Activated CD8-positive, alpha-beta T cell treated with anti-CD3 and anti-CD28 coated beads for 36 hours (primary cell): ENCODE results near the gene ZFAND4. TPM values are rescaled to one million over a fixed set of nuclear protein-coding genes. Genes with fewer than 3 reads are reported as not detected.
A peak's percentile ranks its signal among the peaks of the same experiment; 100 is the strongest.
"Not testable (repeated sequence)": the region's sequence is repeated elsewhere in the genome, so short reads cannot be mapped to it uniquely, and the experiment has no call there.

ENCODE experiments used
- ATAC-seq: fragments of 200-7000 bp; cut with Tn5 transposase; one replicate; pipeline ENCODE4 v1.10.0; 2021; ENCODE audit warnings: mild to moderate bottlenecking, moderate library complexity
- CTCF ChIA-PET: fragments of 350-600 bp; sonication (Branson Sonifier 250); formaldehyde crosslinking; loops from one replicate; lab custom pipeline; 2021; ENCODE audit warnings: antibody characterized with exemption; lab: Charles Lee
- POLR2A ChIA-PET: fragments of 350-600 bp; sonication (Branson Sonifier 250); formaldehyde crosslinking; loops from one replicate; lab custom pipeline; 2021; ENCODE audit warnings: antibody characterized with exemption; lab: Charles Lee
- DNase-seq: peaks from one replicate; pipeline ENCODE4 v3.0.0-alpha.2; 2020
- H3K27ac Mint-ChIP-seq: one replicate; pipeline ENCODE4 v1.8.0; 2021; ENCODE audit warnings: mild to moderate bottlenecking, mixed read lengths
- H3K27me3 Mint-ChIP-seq: one replicate; pipeline ENCODE4 v1.8.0; 2021; ENCODE audit warnings: mixed read lengths
- H3K36me3 Mint-ChIP-seq: one replicate; pipeline ENCODE4 v1.8.0; 2021; ENCODE audit warnings: low read depth, mixed read lengths
- H3K4me1 Mint-ChIP-seq: one replicate; pipeline ENCODE4 v1.8.0; 2021; ENCODE audit warnings: low read depth, mixed read lengths
- H3K4me3 Mint-ChIP-seq: one replicate; pipeline ENCODE4 v1.8.0; 2021; ENCODE audit warnings: mild to moderate bottlenecking, moderate library complexity, mixed read lengths
- H3K9me3 Mint-ChIP-seq: one replicate; pipeline ENCODE4 v1.8.0; 2021; ENCODE audit warnings: mixed read lengths
- CTCF ChIP-seq: fragments of 200-600 bp; IDR thresholded peaks from one replicate; pipeline ENCODE4 v1.8.0; 2022; ENCODE audit warnings: antibody characterized with exemption, mild to moderate bottlenecking
- intact Hi-C: fragments of 100-400 bp; cut with micrococcal nuclease; formaldehyde crosslinking; loops from one replicate; pipeline ENCODE4 v1.10.0; 2022
- total RNA-seq, 2 experiments: library from RNA; stranded (reverse); gene quantifications; one replicate each; pipeline ENCODE4 v1.2.3, GENCODE V29; 2021

The ZFAND4 gene
- total RNA-seq = 10 to 100 TPM; 11.5 to 13.5 TPM

DNA sequence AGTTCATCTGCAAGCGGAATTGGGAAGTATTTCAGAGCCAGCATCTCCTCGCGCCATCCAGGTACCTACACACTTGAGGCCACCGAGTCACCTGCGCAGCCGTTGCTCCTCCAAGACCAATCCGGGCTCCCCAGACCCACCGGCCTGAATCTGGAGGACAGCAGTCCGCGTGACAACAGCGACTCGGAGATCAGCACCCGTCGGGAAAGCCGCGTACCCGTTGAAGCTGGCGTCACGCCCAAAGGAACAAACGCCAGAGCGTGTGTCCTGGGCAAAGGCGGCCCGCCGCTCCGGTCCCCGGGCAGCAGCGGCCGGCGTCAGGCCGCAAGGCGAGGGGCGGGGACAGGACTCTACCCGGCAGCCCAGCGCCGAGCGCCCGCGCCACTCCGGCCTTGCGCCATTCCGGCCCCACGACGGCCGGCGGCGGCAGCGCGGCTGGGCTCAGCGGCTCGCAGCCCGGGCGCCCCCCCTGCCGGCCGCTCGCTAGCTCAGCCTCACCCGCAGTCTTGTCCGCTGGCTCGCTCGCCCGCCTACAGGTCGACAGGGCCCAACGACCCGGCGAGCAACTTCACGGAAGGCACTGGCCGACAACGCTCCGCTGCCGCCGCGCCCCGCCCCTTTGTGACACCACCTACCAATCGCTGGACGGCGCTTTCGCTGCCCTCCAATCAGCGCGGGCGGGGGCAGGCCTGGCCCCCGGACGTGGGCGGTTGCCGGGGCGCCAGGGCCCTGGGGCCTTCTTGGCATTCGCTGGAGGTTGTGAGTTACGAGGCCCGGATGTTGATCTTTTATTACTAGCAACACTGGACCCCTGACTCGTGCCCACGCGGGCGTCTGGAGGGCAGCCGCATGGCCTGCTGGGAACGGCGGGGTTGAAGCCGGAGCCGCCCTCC, at the start of gene ZFAND4:
TSS of gene ZFAND4 (minus strand) at position 592 of the 893 bp plus-strand sequence. CDS start 9,047 bp downstream, outside the sequence.
- DNase-seq (peak; percentile 97), ATAC-seq (peak; percentile 96)
- ChIA-PET POLR2A (interaction anchor here (1.0 to 1.3 kb wide), 2 partner anchors 14 to 17 kb away, joined by 4 to 7 read pairs; no protein-coding TSS in a partner anchor), CTCF (interaction anchor here (0.6 to 3.0 kb wide), 9 partner anchors 14 to 560 kb away, joined by 3 to 21 read pairs (median 4); no protein-coding TSS in a partner anchor)
- Mint-ChIP-seq H3K9me3 (no peaks in the 10 kb centered on the region), H3K27ac (peak within 1 kb of the TSS; percentile 90), H3K36me3 (peaks cover 11% of the 10 kb centered on the region), H3K4me3 (peak within 1 kb of the TSS; percentile 93), H3K27me3 (no peaks in the 10 kb centered on the region), H3K4me1 (peaks cover 32% of the 10 kb centered on the region)
- intact Hi-C loops = loop anchor here (5.0 kb wide), 2 partner anchors 205 to 420 kb away; no protein-coding TSS in a partner anchor
- peak; percentile 62 for TF ChIP-seq CTCF

DNA sequence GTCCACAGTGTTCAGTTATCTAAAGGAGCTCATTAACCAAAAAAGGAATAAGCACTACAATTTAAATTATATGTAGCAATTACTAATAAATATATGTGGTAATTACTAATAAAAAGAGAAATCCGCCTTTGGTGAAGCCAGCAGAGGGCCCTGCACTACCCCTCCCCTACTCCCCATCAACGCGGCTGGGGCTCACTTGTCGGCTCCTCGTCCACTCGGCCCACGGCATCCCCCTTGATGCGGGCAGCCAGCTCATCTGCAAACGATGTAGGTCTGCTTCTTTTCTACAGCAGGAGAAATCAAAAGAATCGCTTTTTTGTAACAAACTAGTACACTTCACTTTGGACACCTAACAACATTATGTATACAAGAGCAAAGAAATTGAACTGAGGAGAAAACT, 48.9 kb upstream of the ZFAND4 start:
- CTCF ChIA-PET, POLR2A ChIA-PET, ATAC-seq, H3K9me3 Mint-ChIP-seq, H3K27ac Mint-ChIP-seq, H3K4me1 Mint-ChIP-seq, H3K4me3 Mint-ChIP-seq, H3K36me3 Mint-ChIP-seq, H3K27me3 Mint-ChIP-seq, DNase-seq: not testable (repeated sequence)
- intact Hi-C loops = loop anchor here (10.0 kb wide), 1 partner anchor 257 kb away; no protein-coding TSS in a partner anchor

- ATAC-seq, H3K4me1 Mint-ChIP-seq, POLR2A ChIA-PET, DNase-seq, H3K9me3 Mint-ChIP-seq, intact Hi-C loops, H3K36me3 Mint-ChIP-seq, H3K4me3 Mint-ChIP-seq, H3K27me3 Mint-ChIP-seq, H3K27ac Mint-ChIP-seq: not testable (repeated sequence)
- CTCF ChIA-PET = interaction anchor here (1.5 kb wide), 1 partner anchor 252 kb away, joined by 4 read pairs; no protein-coding TSS in a partner anchor
Observed at GRCh38 chr10:45717642-45718041, 45.1 kb upstream of the ZFAND4 start.

- DNase-seq, H3K4me3 Mint-ChIP-seq, H3K27me3 Mint-ChIP-seq, H3K9me3 Mint-ChIP-seq, H3K27ac Mint-ChIP-seq, POLR2A ChIA-PET, H3K4me1 Mint-ChIP-seq, ATAC-seq, intact Hi-C loops, H3K36me3 Mint-ChIP-seq: not testable (repeated sequence)
- CTCF ChIA-PET = interaction anchor here (1.5 kb wide), 1 partner anchor 252 kb away, joined by 4 read pairs; no protein-coding TSS in a partner anchor
Observed at GRCh38 chr10:45717053-45717452, 44.5 kb upstream of the ZFAND4 start.

DNA sequence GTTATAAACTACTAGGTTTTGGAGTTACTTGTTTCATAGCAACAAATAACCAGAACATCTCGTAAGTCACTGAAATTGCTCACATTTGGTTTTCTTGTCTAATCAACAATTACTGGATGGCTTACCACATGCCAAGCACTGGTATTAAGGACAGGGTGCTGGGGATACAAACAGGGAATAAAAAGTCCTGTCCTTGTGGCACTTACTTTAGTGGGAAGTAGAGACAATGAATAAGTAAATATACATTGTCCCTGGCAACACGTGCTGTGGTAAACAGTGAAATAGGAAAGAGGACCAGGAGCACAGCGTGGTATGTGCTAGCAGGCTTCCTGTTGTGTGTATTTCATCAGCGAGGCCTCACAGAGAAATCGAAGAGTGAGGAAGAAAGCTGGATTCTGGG, 38.7 kb upstream of the ZFAND4 start:
- POLR2A ChIA-PET, CTCF ChIA-PET, intact Hi-C loops, H3K4me1 Mint-ChIP-seq, H3K4me3 Mint-ChIP-seq, H3K36me3 Mint-ChIP-seq, H3K9me3 Mint-ChIP-seq, H3K27me3 Mint-ChIP-seq, DNase-seq, H3K27ac Mint-ChIP-seq, ATAC-seq: not testable (repeated sequence)

- POLR2A ChIA-PET, H3K27ac Mint-ChIP-seq, H3K9me3 Mint-ChIP-seq, H3K36me3 Mint-ChIP-seq, H3K27me3 Mint-ChIP-seq, ATAC-seq, intact Hi-C loops, CTCF ChIA-PET, H3K4me1 Mint-ChIP-seq, DNase-seq, H3K4me3 Mint-ChIP-seq: not testable (repeated sequence)
Observed at GRCh38 chr10:45710200-45710796, 37.7 kb upstream of the ZFAND4 start.

DNA sequence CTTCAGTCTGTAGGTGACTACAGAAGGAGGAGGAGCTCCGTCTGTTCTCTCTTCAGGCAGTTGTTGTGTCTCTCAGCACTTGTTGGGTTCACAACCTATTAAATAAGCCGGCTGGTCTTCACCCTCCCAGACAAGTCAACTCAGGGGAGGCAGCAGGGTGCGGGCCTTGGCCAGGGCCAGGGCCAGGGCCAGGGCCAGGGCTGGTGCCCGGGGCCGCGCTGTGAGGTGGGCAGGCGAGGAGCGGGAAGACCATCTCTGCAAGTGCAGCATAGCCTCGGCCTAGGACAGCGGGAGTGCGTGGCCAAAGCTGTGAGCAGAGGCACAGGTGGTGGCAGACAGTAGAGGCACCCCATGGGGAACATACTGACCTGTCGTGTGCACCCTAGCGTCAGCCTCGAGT, 5.9 kb upstream of the ZFAND4 start:
- ATAC-seq, POLR2A ChIA-PET, H3K9me3 Mint-ChIP-seq, H3K36me3 Mint-ChIP-seq, DNase-seq, CTCF ChIA-PET, H3K27me3 Mint-ChIP-seq, intact Hi-C loops, H3K27ac Mint-ChIP-seq, H3K4me1 Mint-ChIP-seq, H3K4me3 Mint-ChIP-seq: not testable (repeated sequence)
